ENCODE data around the gene FRMD3.
A peak's percentile ranks its signal among the peaks of the same experiment; 100 is the strongest.

Gene FRMD3

GRCh38 chr9:83538172-83538889 lies at the start of gene FRMD3:
FRMD3 (minus strand) TSS chr9:83538401; CDS start chr9:83538231, 170 bp downstream.
- peak; percentile 41 for DNase-seq

GRCh38 chr9:83584995-83585394 lies 46.8 kb upstream of the FRMD3 start:
- no peak for DNase-seq

DNA sequence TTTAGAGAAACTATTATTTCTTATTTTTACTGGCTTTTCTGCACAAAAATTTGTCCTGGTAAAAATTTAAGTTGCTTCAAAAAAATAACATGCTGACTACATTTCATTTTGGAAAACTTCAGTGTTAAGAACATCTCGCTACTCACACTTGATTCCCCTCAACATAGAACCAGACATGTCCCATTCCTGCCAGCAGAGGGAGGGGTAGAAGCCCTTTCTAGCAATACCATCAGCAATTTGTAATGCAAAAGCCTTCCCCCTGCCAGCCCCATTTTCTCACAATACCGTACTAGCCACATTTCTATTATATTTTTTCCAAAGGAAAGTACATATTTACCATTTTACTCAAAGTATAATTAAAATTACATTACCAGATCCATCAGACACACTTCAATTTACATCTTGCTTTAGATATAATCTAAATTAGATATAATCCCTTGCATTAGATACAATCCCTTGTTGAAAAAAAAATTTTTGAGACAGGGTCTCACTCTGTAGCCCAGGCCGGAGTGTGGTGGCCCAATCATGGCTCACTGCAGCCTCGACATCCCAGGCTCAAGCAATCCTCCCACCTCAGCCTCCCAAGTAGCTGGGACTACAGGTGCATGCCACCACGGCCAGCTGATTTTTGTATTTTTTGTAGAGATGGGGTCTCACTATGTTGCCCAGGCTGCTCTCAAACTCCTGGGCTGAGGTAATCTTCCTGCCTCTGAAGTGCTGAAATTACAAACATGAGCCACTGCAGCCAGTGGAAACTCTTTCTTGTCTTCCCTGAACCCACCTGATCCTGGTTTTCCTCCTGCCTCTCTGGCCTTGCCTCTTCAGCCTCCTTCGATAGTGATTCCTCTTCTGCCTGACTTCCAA lies 45.2 kb upstream of the FRMD3 start:
- peak; percentile 23 for DNase-seq

DNA sequence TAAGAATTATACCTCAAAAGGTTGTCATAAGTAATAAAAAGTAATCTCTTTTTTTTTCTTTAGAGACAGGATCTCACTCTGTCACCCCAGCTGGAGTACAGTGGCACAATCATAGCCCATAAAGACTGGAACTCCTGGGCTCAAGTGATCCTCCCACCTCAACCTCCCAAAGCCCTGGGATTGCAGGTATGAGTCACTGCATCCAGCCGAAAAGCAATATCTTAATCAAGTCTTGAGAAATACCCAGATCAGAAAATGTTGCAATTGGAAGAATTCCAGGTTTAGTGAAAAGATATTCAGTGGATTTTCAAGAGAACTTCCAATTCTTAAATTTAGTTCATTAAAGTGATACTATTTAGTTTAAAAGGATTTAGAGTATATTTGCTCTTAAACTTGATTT lies 43.8 kb upstream of the FRMD3 start:
- no peak for DNase-seq

GRCh38 chr9:83574482-83574881 lies 36.3 kb upstream of the FRMD3 start:
- no peak for DNase-seq

DNA sequence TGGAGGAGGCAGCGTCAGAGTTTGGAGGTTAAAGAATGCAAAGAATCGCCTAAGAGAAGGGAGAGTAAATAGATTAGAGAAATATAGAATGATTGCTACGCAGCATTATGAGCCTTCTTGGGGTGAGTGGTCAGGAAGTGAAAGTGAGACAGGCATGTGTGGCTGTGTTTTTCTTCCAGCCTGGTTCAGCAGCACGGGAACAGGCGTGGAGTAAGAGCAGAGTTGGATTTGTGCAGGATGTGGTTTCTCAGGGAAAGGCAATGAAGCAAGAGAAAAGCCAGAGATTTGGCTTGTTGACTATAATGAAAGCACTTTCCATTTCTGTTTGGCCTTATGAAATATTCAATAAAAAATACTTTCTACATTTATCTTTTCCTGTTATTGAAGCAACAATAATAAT lies 34.3 kb upstream of the FRMD3 start:
- DNase-seq: no peak

- no peak for DNase-seq
Observed at GRCh38 chr9:83570359-83570758, 32.2 kb upstream of the FRMD3 start.

DNA sequence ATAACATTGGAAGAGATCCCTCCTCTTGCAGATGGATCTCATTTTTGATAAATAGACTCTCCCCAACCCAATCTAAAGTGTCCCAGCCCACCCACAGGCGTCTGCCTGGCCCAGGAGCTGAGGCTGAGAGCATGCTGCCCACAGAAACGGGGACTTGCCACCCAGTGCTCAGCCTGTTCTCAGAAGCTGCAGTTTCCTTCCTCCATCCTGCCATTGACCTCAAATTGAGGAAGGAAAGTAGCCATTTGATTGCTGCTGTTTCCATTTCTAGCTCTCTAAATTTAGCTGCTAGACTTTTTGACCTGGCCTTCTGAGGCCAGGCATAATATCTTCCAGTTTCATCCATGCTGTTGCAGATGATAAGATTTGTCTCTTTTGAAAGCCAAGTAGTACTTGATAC lies 31.1 kb upstream of the FRMD3 start:
- DNase-seq: no peak

DNA sequence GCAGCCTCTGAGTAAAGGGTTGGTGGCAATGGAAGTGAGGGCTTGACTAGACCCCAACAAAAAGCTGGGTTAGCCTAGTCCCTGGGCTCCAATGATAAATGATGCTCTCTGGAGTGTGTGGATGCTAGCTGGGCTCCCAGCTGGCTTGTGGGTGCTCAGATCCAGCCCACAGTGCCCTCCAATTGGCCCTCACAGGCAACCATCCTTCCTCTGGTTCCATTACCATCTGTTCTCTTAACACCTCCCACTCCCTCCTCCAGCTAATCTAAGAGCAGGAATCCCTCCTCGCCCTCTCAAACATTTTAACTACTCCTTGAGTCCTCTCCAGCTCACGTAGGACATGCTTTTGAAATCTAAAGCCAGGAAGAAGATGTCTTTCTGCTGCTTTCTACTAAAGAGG lies 25.2 kb upstream of the FRMD3 start:
- DNase-seq: no peak

DNA sequence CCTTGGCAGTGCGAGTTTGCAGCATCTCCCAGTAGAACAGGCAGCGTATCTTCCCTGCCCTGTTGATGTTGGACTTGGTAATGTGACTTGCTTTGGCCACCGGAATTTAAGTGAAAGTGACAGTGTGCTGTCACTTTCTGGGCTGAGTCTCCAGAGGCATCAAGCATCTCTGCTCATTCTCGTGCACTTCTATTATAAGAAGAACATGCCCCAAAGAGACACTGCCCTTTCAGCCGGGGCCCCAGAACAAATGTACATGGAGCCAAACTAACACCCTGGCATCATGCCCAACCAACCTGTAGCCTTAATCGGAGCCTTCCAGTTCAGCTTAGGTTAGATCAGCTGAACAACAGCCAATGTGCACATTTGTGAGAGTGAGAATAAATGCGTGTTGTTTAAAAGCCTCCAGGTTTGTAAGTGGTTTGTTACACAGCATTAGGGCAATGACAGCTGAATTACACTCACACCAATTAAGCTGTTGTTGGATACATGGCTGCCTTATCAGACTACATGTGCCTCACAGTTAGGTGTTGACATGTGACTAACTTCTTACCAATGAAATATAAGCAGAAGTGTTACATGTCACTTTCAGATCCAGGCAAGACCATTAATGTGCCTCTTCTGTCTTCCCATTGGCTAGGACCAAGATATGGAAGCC lies 22.1 kb upstream of the FRMD3 start:
- DNase-seq: no peak

- DNase-seq: no peak
Observed at GRCh38 chr9:83557771-83558170, 19.6 kb upstream of the FRMD3 start.

DNA sequence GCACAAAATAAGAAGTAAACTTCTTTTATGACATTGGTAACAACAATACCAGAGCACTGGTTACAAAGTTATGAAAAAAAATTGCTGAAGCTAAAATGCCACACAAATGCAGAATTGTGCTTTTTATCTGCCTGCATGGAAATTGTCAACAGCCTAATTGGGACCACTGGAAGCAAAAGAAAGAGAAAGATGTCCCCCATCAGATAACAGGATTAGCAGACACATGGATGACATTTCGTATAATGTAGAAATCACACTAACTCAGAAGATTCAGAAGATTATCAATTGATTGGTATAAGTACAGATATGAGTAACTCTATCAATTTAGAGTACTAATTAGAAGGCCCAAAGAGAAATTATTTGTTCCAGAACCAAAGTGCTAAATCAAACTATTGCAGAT lies 19.1 kb upstream of the FRMD3 start:
- DNase-seq: no peak

GRCh38 chr9:83554278-83554677 lies 16.1 kb upstream of the FRMD3 start:
- DNase-seq: no peak

DNA sequence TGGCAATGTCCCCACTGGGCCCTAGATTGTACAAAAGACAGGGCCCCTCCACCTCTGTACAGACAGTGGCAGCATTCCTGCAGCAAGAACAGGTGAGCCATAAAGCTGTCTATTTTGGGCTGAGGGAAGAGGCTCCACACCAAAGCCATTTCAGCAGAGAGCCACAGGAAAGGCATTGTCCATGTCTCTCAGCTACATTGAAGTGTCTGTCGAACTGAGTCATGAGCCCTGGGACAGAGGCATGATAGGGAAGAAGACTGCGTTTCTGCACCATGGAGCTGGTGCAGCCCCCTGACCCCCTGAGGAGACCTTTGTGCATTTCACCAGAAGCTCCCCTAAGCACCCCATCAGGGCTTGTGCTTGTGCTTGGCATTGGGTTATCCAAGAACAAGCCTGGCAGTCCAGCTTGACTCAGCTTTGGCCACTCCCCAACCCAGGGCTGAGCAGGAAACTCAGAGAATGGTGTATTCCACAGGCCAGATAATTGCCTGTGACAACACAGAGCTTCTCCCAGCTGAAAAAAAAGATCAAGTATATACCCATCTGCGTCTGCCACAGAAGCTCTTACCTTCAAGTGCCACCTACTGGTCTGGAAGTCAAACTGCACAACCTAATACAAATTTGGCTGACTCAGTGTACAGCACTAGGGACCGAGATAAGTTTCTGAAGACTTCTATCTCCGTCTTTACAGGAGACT lies 5.9 kb upstream of the FRMD3 start:
- DNase-seq: peak; percentile 48

- DNase-seq: no peak
Observed at GRCh38 chr9:83538890-83539238, 663 bp upstream of the FRMD3 start.

- DNase-seq: no peak
Observed at GRCh38 chr9:83537331-83538171, 650 bp downstream of the FRMD3 start.

DNA sequence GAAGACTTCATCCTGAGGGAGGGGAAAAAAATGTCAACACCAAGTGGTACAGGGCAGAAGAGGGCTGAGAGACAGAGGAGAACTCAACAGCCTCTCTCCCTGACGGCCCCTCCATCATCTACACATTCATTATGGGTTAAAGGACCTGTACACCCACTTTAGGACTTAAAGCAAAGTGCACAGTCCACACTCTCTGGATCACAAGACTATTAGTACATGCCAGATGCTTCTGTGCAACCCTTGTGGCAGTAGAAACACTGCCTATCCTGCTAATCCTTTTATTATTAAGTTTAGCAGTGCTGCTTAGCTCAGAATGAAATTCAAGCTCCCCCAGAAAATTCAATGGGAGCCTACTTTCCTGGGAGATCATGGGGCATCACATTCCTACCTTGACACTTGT lies 1.9 kb downstream of the FRMD3 start:
- DNase-seq: no peak

DNA sequence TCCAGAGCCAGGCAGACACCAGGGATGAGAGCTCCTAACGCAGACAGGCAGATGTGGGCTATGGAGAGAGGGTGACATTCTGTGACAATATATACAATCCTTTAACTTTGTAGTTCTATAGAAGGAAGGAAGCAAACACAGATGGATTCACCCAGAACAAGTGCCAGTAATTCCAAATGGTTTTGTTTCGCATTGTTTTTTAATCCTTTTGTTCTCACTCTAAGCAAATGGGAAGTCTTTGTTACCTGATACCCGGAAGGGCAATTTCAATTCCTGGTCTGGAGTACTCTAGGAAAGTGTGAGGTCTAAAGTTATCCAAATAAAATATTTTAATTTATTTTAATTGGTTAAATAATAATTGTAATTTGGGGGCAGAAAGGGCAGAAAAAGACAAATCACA lies 2.5 kb downstream of the FRMD3 start:
- DNase-seq: no peak

DNA sequence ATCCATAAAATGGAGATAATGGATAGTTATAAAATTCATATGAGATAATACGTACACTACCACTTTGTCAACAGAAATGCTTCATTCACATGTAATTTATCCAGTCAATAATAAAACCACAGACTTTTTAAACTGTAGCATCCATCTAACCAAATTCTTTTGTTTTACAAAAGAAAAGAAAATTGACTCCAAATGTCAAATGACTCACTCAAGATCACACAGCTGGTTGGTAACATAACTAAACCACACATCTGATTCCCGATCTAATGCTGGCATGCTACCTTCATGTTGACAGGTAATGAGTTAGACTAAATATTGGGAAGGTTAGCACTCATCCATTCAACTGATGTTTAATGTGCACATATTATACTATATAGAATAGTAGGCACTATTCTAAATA lies 4.9 kb downstream of the FRMD3 start:
- no peak for DNase-seq

DNA sequence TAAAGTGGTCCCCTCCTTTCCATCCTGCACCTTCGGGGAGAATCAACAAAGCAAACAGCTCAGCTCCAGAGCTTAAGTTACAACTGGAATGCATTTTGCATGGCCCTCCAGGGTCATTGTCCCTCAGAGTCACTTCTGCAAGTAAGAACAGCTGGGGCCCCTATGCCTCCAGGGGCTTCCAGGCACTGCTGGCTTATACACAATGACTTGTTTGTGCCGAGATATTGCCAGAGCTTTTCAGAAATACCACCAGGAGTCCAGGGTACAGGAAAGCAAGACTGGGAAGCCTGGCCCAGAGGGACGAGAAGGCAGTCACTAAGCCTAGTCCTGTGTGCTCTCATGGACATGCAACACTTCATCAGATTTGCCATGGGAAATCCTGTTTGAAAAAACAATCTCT lies 11.3 kb downstream of the FRMD3 start:
- no peak for DNase-seq

GRCh38 chr9:83526211-83526610 lies 12.0 kb downstream of the FRMD3 start:
- no peak for DNase-seq

- no peak for DNase-seq
Observed at GRCh38 chr9:83523684-83524083, 14.5 kb downstream of the FRMD3 start.
